Effector CD4-positive, alpha-beta T cell (primary cell): Measurements from ENCODE around the gene PGA4.
"Not testable (repeated sequence)": the region's sequence is repeated elsewhere in the genome, so short reads cannot be mapped to it uniquely, and the experiment has no call there.

Experiments used
- DNase-seq: peaks from one replicate; pipeline ENCODE4 v3.0.0-alpha.2; 2020

PGA4 gene

GRCh38 chr11:61207636-61208310 lies 14.4 kb upstream of the PGA4 start:
- not testable (repeated sequence) for DNase-seq

DNA sequence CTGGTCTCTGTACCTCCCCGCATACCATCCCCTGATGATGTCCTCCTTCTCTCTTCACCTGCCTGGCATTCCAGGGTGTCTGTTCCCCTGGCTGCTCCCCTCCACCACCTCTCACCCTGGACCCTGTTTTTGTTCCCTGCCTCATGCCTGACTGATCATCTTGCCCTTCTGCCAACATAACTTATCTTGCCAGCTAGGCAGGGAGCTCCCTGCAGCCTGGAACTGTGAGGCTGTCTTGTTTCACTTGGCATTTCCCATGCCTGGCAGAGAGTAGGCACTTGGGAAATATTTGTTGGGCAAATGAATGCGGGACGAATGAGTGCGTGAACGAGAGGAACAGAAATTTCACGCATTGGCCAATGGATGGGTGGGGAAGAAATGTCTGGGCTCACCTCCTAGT lies 11.5 kb upstream of the PGA4 start:
- DNase-seq: not testable (repeated sequence)

DNA sequence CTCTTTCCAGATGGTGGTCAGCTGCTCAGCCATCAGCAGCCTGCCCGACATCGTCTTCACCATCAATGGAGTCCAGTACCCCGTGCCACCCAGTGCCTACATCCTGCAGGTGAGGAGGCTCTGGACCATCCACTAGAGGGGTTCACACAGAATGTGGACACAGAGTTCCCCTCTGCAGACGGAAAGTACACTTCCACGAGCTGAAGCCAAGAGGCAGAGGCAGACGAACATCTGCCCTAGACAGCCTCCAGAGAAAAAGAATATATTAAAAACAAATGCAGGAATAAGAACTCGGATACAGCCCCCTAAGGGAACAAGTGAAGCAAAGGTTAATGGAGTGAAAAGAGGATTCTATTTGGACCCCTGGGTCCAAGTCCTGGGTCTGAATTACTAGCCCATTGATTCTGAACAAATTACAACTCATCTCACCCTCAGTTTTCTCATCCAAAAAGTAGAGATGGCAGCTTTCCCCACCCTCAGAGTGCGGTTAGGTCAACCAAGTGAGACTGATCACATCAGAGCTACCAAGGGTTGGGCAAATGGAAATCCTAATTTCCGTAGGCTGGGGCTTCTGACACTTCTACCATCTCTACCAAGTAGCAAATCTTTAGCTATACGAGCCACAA lies 10.7 kb upstream of the PGA4 start:
- not testable (repeated sequence) for DNase-seq

DNA sequence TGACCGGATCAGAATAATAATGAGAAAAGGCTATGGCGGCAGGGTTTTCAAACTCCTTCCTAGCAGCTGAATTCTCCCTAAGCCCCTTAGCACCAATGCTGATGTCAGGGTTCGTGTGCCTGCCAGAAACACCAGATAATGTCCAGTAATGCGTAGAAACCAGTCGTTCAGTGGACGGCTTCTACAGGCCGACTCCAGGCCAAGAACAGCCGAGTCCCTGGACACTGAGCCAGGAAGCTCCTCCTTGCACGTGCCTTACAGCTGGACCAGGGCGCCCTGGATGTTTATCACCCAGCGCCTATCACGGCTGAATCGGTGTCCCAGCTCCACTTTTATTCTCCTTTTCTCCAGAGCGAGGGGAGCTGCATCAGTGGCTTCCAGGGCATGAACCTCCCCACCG lies 9.9 kb upstream of the PGA4 start:
- DNase-seq: not testable (repeated sequence)

DNA sequence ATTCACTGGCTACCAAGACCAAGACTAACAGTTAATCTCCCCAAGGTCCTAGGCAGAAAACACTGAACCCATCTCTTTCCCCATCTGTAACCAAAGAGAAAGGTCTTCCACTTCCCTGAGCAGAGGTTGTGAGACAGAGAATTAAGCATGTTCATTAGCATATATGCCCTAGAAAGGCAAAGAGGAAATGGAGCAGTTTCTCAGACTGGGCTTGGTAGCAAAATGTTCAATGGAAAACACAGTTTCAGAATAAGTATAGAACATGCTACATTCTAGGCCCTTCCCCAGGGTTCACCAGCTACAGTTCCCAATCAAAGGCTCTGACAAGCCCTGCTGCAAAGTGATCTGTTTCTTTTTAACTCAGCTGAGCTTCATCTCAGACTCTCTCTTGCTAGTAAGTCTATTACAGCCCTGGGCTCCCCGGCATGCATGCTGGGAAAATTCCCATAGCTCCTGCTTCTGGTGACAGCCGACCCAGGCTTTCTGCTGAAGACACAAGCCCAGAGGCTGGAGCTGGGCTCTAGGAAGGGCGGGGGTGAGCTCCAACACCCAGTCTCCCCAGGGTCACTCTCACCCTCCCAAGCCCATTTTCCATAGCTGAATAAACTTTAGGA lies 8.3 kb upstream of the PGA4 start:
- not testable (repeated sequence) for DNase-seq

DNA sequence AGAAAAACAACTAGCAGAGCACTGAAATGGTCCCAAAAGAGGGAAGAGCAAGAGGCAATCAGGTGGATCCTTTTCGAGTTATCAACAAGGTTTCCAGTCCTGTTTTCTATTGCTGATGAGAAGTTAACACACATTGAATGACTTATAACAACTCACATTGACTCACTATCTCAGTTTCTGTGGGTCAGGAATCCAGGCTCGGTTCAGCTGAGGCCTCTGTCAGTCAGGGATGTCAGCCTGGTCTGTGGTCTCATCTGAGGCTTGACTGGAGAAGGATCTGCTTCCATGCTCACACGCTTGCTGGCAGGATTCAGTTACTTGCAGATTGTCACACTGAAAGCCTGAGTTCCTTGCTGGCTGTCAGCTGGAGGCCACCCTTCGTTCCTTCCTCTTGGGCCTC lies 3.8 kb upstream of the PGA4 start:
- DNase-seq: not testable (repeated sequence)

DNA sequence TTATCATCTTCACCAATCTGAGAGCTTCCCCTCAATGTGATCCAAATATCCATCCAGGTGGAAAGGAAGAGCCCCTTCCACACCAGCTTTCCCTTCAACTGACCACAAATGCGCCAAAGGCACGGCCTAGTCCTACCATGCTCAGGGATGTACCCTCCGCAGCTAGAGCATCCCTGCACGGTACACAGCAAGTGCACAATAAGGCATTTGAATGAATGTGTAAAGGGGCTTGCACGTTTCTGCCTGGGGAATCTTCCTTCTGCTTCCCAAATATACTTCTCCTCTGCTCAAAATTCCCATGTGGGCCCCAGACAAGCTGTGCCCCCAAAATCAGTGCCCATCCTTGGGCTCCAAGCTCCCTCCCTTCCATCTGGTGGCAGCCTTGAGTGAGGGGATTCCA lies 3.1 kb upstream of the PGA4 start:
- DNase-seq: not testable (repeated sequence)

DNA sequence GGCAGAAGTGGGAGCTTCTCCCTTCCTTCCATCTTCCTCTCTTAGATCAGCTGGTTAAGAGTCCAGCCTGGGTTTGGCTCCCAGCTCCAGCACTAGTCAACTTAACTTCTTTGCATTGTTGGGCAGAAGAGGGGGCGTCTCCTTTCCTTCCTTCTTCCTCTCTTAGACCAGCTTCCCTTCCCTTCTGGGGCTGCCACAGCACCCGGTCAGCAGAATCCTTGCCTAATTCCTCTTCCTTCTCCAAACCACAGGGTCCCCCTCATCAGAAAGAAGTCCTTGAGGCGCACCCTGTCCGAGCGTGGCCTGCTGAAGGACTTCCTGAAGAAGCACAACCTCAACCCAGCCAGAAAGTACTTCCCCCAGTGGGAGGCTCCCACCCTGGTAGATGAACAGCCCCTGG lies 545 bp downstream of the PGA4 start:
- DNase-seq: not testable (repeated sequence)

DNA sequence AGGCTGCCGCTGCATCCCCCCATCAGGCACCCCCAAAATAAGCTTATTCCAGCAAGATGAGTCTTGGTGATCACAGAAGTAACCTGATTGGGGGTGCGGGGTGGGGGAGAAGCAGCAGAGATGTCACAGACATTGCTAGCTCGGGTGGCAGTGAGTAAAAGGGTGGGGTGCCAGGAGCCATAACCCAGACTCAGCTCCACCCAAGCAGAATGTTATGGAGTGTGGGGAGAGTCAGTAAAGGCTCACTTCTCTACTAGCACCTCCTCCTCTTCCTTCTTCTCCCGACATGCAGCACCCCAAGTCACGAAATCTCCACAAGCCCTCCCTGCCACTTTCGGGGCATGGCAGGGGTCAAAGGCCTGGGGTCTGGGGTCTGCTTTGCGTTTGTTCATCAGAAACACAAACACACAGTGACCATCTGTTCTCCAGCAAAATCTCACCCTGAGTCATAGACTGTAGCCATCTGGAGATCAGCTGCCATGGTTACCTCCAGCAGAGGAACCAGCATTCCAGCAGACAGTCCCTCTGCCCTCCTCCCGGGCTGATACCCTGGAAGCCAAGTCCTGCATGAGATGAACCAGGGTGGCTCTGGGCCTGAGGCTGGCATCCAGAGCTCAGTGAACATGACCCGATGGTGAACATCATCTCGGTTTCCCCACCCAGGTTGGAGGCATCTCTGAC lies 4.5 kb downstream of the PGA4 start:
- DNase-seq: not testable (repeated sequence)

DNA sequence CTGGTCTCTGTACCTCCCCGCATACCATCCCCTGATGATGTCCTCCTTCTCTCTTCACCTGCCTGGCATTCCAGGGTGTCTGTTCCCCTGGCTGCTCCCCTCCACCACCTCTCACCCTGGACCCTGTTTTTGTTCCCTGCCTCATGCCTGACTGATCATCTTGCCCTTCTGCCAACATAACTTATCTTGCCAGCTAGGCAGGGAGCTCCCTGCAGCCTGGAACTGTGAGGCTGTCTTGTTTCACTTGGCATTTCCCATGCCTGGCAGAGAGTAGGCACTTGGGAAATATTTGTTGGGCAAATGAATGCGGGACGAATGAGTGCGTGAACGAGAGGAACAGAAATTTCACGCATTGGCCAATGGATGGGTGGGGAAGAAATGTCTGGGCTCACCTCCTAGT lies 7.3 kb downstream of the PGA4 start:
- DNase-seq: not testable (repeated sequence)

DNA sequence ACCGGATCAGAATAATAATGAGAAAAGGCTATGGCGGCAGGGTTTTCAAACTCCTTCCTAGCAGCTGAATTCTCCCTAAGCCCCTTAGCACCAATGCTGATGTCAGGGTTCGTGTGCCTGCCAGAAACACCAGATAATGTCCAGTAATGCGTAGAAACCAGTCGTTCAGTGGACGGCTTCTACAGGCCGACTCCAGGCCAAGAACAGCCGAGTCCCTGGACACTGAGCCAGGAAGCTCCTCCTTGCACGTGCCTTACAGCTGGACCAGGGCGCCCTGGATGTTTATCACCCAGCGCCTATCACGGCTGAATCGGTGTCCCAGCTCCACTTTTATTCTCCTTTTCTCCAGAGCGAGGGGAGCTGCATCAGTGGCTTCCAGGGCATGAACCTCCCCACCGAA lies 8.9 kb downstream of the PGA4 start:
- not testable (repeated sequence) for DNase-seq

DNA sequence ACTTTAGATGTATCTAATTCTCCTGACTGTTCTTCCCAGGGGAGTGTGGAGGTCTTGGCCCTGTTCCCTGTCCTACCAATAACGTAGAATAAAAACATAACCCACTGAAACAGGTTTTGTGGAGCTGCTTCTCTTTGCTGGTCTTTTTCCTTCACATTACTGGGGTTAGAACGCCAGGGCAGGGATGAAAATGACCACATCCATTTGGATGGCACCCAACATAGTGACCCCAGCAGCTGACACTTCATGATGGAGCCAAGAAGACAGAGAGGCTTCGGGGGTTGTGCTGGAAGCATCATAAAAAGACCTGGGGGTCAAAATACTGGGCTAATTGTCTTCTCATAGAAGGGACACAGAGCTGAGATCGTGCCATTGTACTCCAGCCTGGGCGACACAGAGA lies 9.4 kb downstream of the PGA4 start:
- not testable (repeated sequence) for DNase-seq

- DNase-seq: not testable (repeated sequence)
Measured at GRCh38 chr11:61232548-61233145, 10.5 kb downstream of the PGA4 start.

DNA sequence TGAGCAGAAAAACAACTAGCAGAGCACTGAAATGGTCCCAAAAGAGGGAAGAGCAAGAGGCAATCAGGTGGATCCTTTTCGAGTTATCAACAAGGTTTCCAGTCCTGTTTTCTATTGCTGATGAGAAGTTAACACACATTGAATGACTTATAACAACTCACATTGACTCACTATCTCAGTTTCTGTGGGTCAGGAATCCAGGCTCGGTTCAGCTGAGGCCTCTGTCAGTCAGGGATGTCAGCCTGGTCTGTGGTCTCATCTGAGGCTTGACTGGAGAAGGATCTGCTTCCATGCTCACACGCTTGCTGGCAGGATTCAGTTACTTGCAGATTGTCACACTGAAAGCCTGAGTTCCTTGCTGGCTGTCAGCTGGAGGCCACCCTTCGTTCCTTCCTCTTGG lies 15.0 kb downstream of the PGA4 start:
- DNase-seq: not testable (repeated sequence)

DNA sequence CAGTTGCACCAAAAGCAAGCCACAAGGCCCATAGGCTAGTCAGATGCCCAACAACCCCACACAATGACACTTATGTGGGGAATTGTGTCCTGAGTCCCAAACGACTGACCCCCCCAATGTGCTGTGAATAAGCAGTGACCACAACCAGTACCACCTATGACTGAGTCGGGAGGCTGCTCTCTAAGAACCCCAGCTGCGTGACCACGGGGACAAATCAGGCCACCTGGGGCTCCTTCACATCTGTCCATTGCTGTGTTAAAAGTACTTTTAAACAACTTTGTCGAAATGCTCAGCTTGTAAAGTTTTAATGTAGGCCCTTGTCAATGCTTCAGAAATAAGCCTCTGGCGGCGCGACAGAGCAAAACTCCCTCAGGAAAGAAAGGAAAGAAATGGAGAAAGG lies 18.1 kb downstream of the PGA4 start:
- DNase-seq: not testable (repeated sequence)

GRCh38 chr11:61240875-61241274 lies 18.7 kb downstream of the PGA4 start, which contains the start of gene PGA5:
TSS of gene PGA5 (plus strand) at chr11:61241175. CDS start at chr11:61241227, 52 bp downstream.
- DNase-seq: not testable (repeated sequence)

GRCh38 chr11:61241526-61241925 lies 19.4 kb downstream of the PGA4 start:
- DNase-seq: not testable (repeated sequence)

- not testable (repeated sequence) for DNase-seq
Measured at GRCh38 chr11:61245284-61245964, 23.3 kb downstream of the PGA4 start.

GRCh38 chr11:61248071-61248470 lies 25.9 kb downstream of the PGA4 start:
- not testable (repeated sequence) for DNase-seq

- DNase-seq: not testable (repeated sequence)
Measured at GRCh38 chr11:61249201-61249600, 27.1 kb downstream of the PGA4 start.

GRCh38 chr11:61250796-61251765 lies 28.9 kb downstream of the PGA4 start:
- not testable (repeated sequence) for DNase-seq
